Memory B cell (primary cell): Measurements from ENCODE around the gene DLK1.

Experiments used
- ATAC-seq: fragments of 150-1000 bp; cut with Tn5 transposase; 2 replicates; pipeline ENCODE4 v1.10.0; 2021; ENCODE audit warnings: low read depth, mild to moderate bottlenecking, moderate library complexity
- DNase-seq, 2 donors: peaks; one replicate each; pipeline ENCODE4 v3.0.0; 2022; ENCODE audit warnings: low spot score in 2 of 2
- H3K27ac Mint-ChIP-seq: one replicate; pipeline ENCODE4 v1.8.0; 2022; ENCODE audit warnings: mild to moderate bottlenecking, moderate library complexity, mixed read lengths
- H3K27me3 Mint-ChIP-seq: one replicate; pipeline ENCODE4 v1.8.0; 2022; ENCODE audit warnings: mixed read lengths
- H3K36me3 Mint-ChIP-seq: one replicate; pipeline ENCODE4 v1.8.0; 2022; ENCODE audit warnings: mild to moderate bottlenecking, mixed read lengths
- H3K4me1 Mint-ChIP-seq: one replicate; pipeline ENCODE4 v1.8.0; 2022; ENCODE audit warnings: mixed read lengths
- H3K4me3 Mint-ChIP-seq: one replicate; pipeline ENCODE4 v1.8.0; 2022; ENCODE audit warnings: mild to moderate bottlenecking, moderate library complexity, mixed read lengths
- H3K9me3 Mint-ChIP-seq: one replicate; pipeline ENCODE4 v1.8.0; 2022; ENCODE audit warnings: mixed read lengths

Gene DLK1

GRCh38 chr14:100715332-100715731, 11.4 kb upstream of the DLK1 start:
- peaks cover 7% of the 10 kb centered on the region for H3K9me3 Mint-ChIP-seq
- H3K4me1 Mint-ChIP-seq: peaks cover 12% of the 10 kb centered on the region
- H3K4me3 Mint-ChIP-seq: no peak overlapping the region
- ATAC-seq: no peak
- no peak for DNase-seq
- peaks cover 7% of the 10 kb centered on the region for H3K36me3 Mint-ChIP-seq
- no peak overlapping the region for H3K27ac Mint-ChIP-seq
- peaks cover 32% of the 10 kb centered on the region for H3K27me3 Mint-ChIP-seq

- H3K4me1 Mint-ChIP-seq: peaks cover 12% of the 10 kb centered on the region
- DNase-seq: no peak
- peaks cover 7% of the 10 kb centered on the region for H3K36me3 Mint-ChIP-seq
- peaks cover 28% of the 10 kb centered on the region for H3K27me3 Mint-ChIP-seq
- peaks cover 7% of the 10 kb centered on the region for H3K9me3 Mint-ChIP-seq
- H3K27ac Mint-ChIP-seq: no peak overlapping the region
- H3K4me3 Mint-ChIP-seq: no peak overlapping the region
- ATAC-seq: no peak
Measured at GRCh38 chr14:100715803-100716202, 10.9 kb upstream of the DLK1 start.

- DNase-seq (no peak), ATAC-seq (no peak)
- H3K27me3 Mint-ChIP-seq: peaks cover 29% of the 10 kb centered on the region
- H3K4me3 Mint-ChIP-seq: no peak overlapping the region
- peaks cover 7% of the 10 kb centered on the region for H3K36me3 Mint-ChIP-seq
- peaks cover 12% of the 10 kb centered on the region for H3K4me1 Mint-ChIP-seq
- no peak overlapping the region for H3K27ac Mint-ChIP-seq
- H3K9me3 Mint-ChIP-seq: peaks cover 7% of the 10 kb centered on the region
Measured at GRCh38 chr14:100717386-100717785, 9.3 kb upstream of the DLK1 start.

GRCh38 chr14:100719976-100720520, 6.6 kb upstream of the DLK1 start:
- H3K27me3 Mint-ChIP-seq: peaks cover 20% of the 10 kb centered on the region
- no peak for DNase-seq

GRCh38 chr14:100721568-100721967, 5.1 kb upstream of the DLK1 start:
- H3K9me3 Mint-ChIP-seq: peaks cover 3% of the 10 kb centered on the region
- DNase-seq: no peak
- H3K4me3 Mint-ChIP-seq: no peak overlapping the region
- peaks cover 2% of the 10 kb centered on the region for H3K36me3 Mint-ChIP-seq
- H3K27me3 Mint-ChIP-seq: peaks cover 20% of the 10 kb centered on the region
- ATAC-seq: no peak
- H3K27ac Mint-ChIP-seq: no peak overlapping the region
- no peaks in the 10 kb centered on the region for H3K4me1 Mint-ChIP-seq

More at GRCh38 chr14:100719976-100720520, 6.6 kb upstream of the DLK1 start:
- Mint-ChIP-seq H3K9me3 (peaks cover 7% of the 10 kb centered on the region), H3K4me1 (peaks cover 4% of the 10 kb centered on the region), H3K36me3 (peaks cover 7% of the 10 kb centered on the region), H3K27ac (no peak overlapping the region), H3K4me3 (no peak overlapping the region)
- no peak for ATAC-seq

- Mint-ChIP-seq H3K4me1 (no peaks in the 10 kb centered on the region), H3K27ac (no peak overlapping the region), H3K27me3 (peaks cover 21% of the 10 kb centered on the region), H3K4me3 (no peak overlapping the region), H3K36me3 (peaks cover 1% of the 10 kb centered on the region), H3K9me3 (peaks cover 3% of the 10 kb centered on the region)
- DNase-seq (no peak), ATAC-seq (no peak)
Measured at GRCh38 chr14:100722367-100722766, 4.3 kb upstream of the DLK1 start.

GRCh38 chr14:100723135-100723829, 3.4 kb upstream of the DLK1 start:
- H3K27ac Mint-ChIP-seq: no peak overlapping the region
- H3K27me3 Mint-ChIP-seq: peaks cover 20% of the 10 kb centered on the region
- H3K4me1 Mint-ChIP-seq: no peaks in the 10 kb centered on the region
- H3K9me3 Mint-ChIP-seq: peaks cover 3% of the 10 kb centered on the region
- ATAC-seq: no peak
- H3K36me3 Mint-ChIP-seq: no peaks in the 10 kb centered on the region
- no peak overlapping the region for H3K4me3 Mint-ChIP-seq
- no peak for DNase-seq

GRCh38 chr14:100723830-100724437, 2.8 kb upstream of the DLK1 start:
- Mint-ChIP-seq H3K27me3 (peaks cover 22% of the 10 kb centered on the region), H3K36me3 (no peaks in the 10 kb centered on the region), H3K9me3 (peaks cover 3% of the 10 kb centered on the region), H3K4me3 (no peak overlapping the region), H3K4me1 (no peaks in the 10 kb centered on the region), H3K27ac (no peak overlapping the region)
- ATAC-seq (no peak), DNase-seq (no peak)

- Mint-ChIP-seq H3K27me3 (peaks cover 23% of the 10 kb centered on the region), H3K36me3 (no peaks in the 10 kb centered on the region), H3K27ac (no peak overlapping the region), H3K9me3 (peaks cover 3% of the 10 kb centered on the region), H3K4me3 (no peak overlapping the region), H3K4me1 (no peaks in the 10 kb centered on the region)
- DNase-seq: no peak
- no peak for ATAC-seq
Measured at GRCh38 chr14:100724536-100724935, 2.2 kb upstream of the DLK1 start.

GRCh38 chr14:100725587-100726387, 905 bp upstream of the DLK1 start:
- Mint-ChIP-seq H3K4me3 (no peak overlapping the region), H3K4me1 (no peaks in the 10 kb centered on the region), H3K9me3 (peaks cover 3% of the 10 kb centered on the region), H3K27ac (no peak overlapping the region), H3K36me3 (no peaks in the 10 kb centered on the region), H3K27me3 (peaks cover 21% of the 10 kb centered on the region)
- no peak for DNase-seq
- ATAC-seq: no peak

GRCh38 chr14:100727086-100727872, 587 bp downstream of the DLK1 start:
- Mint-ChIP-seq H3K36me3 (no peaks in the 10 kb centered on the region), H3K4me3 (no peak overlapping the region), H3K27me3 (peaks cover 18% of the 10 kb centered on the region), H3K9me3 (peaks cover 3% of the 10 kb centered on the region), H3K4me1 (no peaks in the 10 kb centered on the region), H3K27ac (no peak overlapping the region)
- no peak for ATAC-seq
- DNase-seq: no peak

- H3K27ac Mint-ChIP-seq: no peak overlapping the region
- H3K4me3 Mint-ChIP-seq: no peak overlapping the region
- H3K27me3 Mint-ChIP-seq: peaks cover 18% of the 10 kb centered on the region
- no peak for ATAC-seq
- no peaks in the 10 kb centered on the region for H3K4me1 Mint-ChIP-seq
- H3K36me3 Mint-ChIP-seq: no peaks in the 10 kb centered on the region
- DNase-seq: no peak
- peaks cover 3% of the 10 kb centered on the region for H3K9me3 Mint-ChIP-seq
Measured at GRCh38 chr14:100727873-100728240, 1.2 kb downstream of the DLK1 start.

- peaks cover 3% of the 10 kb centered on the region for H3K9me3 Mint-ChIP-seq
- H3K27me3 Mint-ChIP-seq: peaks cover 18% of the 10 kb centered on the region
- H3K4me1 Mint-ChIP-seq: no peaks in the 10 kb centered on the region
- ATAC-seq (no peak), DNase-seq (no peak)
- no peak overlapping the region for H3K4me3 Mint-ChIP-seq
- H3K27ac Mint-ChIP-seq: no peak overlapping the region
- H3K36me3 Mint-ChIP-seq: no peaks in the 10 kb centered on the region
Measured at GRCh38 chr14:100728962-100729361, 2.3 kb downstream of the DLK1 start.
